ENCODE results near the gene RARB. TPM values are rescaled to one million over a fixed set of nuclear protein-coding genes. Genes with fewer than 3 reads are reported as not detected.

RARB gene
- total RNA-seq, 2 experiments from 2014 or later = not detected

DNA sequence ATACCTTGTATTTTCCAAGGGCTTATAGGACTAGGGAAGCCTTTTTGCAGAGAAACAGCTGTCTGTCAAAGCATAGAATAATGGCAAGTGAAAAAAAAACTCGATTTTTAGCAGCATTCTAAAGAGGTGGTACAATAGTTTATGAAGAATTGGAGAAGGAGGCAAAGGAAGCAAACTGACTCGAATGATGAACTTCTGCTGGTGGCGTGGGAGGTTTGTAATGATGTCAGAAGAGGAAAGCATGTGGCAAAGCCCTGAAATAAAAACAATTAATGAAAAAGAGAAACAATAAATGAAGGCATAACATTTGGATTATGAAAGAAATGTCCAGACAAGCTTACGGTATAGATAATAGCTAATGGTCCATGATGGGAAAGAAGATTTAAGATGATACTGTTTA is 77.5 kb downstream of the RARB start:
- Mint-ChIP-seq H3K27me3 (ENCODE audit: low read depth) (peaks cover 4% of the 10 kb centered on the region), H3K27ac (no peak overlapping the region), H3K9me3 (ENCODE audit: insufficient read depth) (no peaks in the 10 kb centered on the region), H3K4me3 (no peak overlapping the region), H3K36me3 (ENCODE audit: low read depth) (no peaks in the 10 kb centered on the region), H3K4me1 (ENCODE audit: low read depth) (no peaks in the 10 kb centered on the region)
- DNase-seq = no peak
- ChIA-PET CTCF (no interaction called here), POLR2A (no interaction called here)
- no peak for ATAC-seq

DNA sequence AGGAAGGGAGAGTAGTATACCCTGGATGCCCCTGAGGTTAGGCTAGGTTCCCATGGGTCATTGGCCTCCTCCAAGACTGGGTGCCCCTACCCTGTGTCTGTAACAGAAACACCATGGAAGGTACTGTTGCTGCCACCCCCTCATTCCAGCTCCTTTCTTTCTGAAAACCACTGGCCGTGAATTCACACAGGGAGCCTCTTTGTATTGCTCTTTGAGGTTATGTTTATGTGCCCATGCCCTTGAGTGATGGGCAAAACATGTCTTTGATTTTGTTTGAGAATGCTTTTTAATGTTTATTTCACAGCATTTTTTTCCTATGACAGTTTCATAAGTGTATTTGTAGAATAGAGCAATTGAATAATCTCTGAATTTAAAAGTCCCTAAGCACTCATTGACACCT is 79.7 kb downstream of the RARB start:
- no peak overlapping the region for H3K27ac Mint-ChIP-seq
- POLR2A ChIA-PET = no interaction called here
- no peaks in the 10 kb centered on the region for H3K4me1 Mint-ChIP-seq (ENCODE audit: low read depth)
- no peak overlapping the region for H3K4me3 Mint-ChIP-seq
- ATAC-seq (no peak), DNase-seq (no peak)
- CTCF ChIA-PET = interaction anchor here (1.0 kb wide), 1 partner anchor 66 kb away, joined by 3 read pairs; no protein-coding TSS in a partner anchor
- no peaks in the 10 kb centered on the region for H3K9me3 Mint-ChIP-seq (ENCODE audit: insufficient read depth)
- H3K36me3 Mint-ChIP-seq (ENCODE audit: low read depth) = no peaks in the 10 kb centered on the region
- peaks cover 4% of the 10 kb centered on the region for H3K27me3 Mint-ChIP-seq (ENCODE audit: low read depth)

GRCh38 chr3:25508433-25508832 is 80.4 kb downstream of the RARB start:
- Mint-ChIP-seq H3K4me1 (ENCODE audit: low read depth) (no peaks in the 10 kb centered on the region), H3K9me3 (ENCODE audit: insufficient read depth) (no peaks in the 10 kb centered on the region), H3K27ac (no peak overlapping the region), H3K36me3 (ENCODE audit: low read depth) (no peaks in the 10 kb centered on the region), H3K4me3 (no peak overlapping the region), H3K27me3 (ENCODE audit: low read depth) (peaks cover 4% of the 10 kb centered on the region)
- DNase-seq = no peak
- POLR2A ChIA-PET = no interaction called here
- no peak for ATAC-seq
- CTCF ChIA-PET = interaction anchor here (1.0 kb wide), 1 partner anchor 66 kb away, joined by 3 read pairs; no protein-coding TSS in a partner anchor

- CTCF ChIA-PET = no interaction called here
- no peak overlapping the region for H3K4me3 Mint-ChIP-seq
- ATAC-seq = no peak
- POLR2A ChIA-PET = no interaction called here
- no peak for DNase-seq
- H3K9me3 Mint-ChIP-seq (ENCODE audit: insufficient read depth) = no peaks in the 10 kb centered on the region
- H3K36me3 Mint-ChIP-seq (ENCODE audit: low read depth) = no peaks in the 10 kb centered on the region
- no peaks in the 10 kb centered on the region for H3K4me1 Mint-ChIP-seq (ENCODE audit: low read depth)
- no peak overlapping the region for H3K27ac Mint-ChIP-seq
- H3K27me3 Mint-ChIP-seq (ENCODE audit: low read depth) = peaks cover 4% of the 10 kb centered on the region
These were observed 80.8 kb downstream of the RARB start for GRCh38 chr3:25508901-25509300.

DNA sequence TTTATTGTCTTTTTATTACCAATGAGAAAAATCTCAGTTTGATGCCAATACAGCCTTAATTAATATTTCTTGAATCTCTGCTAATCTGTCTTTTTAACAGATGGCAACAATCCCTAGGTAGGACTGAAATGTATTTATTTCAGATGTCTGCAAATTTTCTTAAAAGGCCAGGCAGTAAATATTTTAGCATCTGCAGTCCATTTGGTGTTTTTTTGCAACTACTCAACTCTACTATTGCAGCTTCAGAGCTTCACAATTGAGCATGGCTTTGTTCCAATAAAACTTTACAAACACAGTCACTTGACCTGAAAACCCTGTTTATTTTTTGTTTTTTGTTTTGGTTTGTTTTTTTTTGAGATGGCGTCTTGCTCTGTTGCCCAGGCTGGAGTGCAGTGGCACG is 82.7 kb downstream of the RARB start:
- Mint-ChIP-seq H3K27me3 (ENCODE audit: low read depth) (peaks cover 5% of the 10 kb centered on the region), H3K36me3 (ENCODE audit: low read depth) (no peaks in the 10 kb centered on the region), H3K9me3 (ENCODE audit: insufficient read depth) (no peaks in the 10 kb centered on the region), H3K4me1 (ENCODE audit: low read depth) (no peaks in the 10 kb centered on the region), H3K4me3 (no peak overlapping the region), H3K27ac (no peak overlapping the region)
- ChIA-PET CTCF (no interaction called here), POLR2A (no interaction called here)
- ATAC-seq (no peak), DNase-seq (no peak)

DNA sequence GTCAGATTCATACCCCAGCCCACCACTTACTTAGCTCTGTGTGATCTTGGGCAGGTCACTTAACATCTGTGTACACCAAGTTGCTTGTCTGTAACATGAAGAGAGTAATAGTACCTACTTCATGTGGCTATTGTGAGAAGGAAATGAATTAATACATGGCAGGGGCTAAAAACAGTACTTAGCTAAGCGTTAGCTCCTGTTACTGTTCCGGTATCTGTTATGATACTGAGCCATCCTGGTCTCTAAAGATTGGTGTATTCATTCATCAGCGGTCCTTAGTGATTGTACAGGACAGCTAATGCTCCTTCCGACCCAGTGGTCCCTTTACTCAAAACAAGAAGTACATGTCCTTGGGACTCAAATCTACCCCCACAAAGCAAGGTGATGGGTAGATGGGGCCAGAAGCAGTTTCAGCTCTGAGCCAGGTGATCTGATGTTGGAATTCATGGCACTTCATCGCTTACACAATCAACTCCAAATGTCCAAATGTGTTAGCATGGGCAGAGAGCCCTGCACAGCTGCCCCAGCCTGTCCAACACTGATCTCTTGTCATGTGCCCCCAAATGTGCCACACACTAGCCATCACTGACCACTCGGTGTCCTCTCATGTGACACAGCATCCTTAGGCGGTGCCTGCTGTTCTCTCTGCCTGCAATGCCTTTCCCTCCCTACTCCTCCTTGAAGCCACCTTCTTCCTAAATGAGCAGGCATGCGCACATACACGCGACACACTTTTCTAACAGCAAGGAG is 84.1 kb downstream of the RARB start:
- Mint-ChIP-seq H3K36me3 (ENCODE audit: low read depth) (no peaks in the 10 kb centered on the region), H3K9me3 (ENCODE audit: insufficient read depth) (no peaks in the 10 kb centered on the region), H3K4me3 (no peak overlapping the region), H3K27ac (no peak overlapping the region), H3K27me3 (ENCODE audit: low read depth) (peaks cover 5% of the 10 kb centered on the region), H3K4me1 (ENCODE audit: low read depth) (no peaks in the 10 kb centered on the region)
- ChIA-PET POLR2A (no interaction called here), CTCF (no interaction called here)
- no peak for ATAC-seq
- DNase-seq = no peak

GRCh38 chr3:25513642-25514266 is 85.7 kb downstream of the RARB start:
- peaks cover 4% of the 10 kb centered on the region for H3K27me3 Mint-ChIP-seq (ENCODE audit: low read depth)
- no peak overlapping the region for H3K27ac Mint-ChIP-seq
- H3K4me1 Mint-ChIP-seq (ENCODE audit: low read depth) = no peaks in the 10 kb centered on the region
- no peaks in the 10 kb centered on the region for H3K9me3 Mint-ChIP-seq (ENCODE audit: insufficient read depth)
- ATAC-seq (no peak), DNase-seq (no peak)
- CTCF ChIA-PET = no interaction called here
- POLR2A ChIA-PET = no interaction called here
- H3K4me3 Mint-ChIP-seq = no peak overlapping the region
- no peaks in the 10 kb centered on the region for H3K36me3 Mint-ChIP-seq (ENCODE audit: low read depth)

- ChIA-PET POLR2A (no interaction called here), CTCF (no interaction called here)
- Mint-ChIP-seq H3K27me3 (ENCODE audit: low read depth) (peaks cover 9% of the 10 kb centered on the region), H3K9me3 (ENCODE audit: insufficient read depth) (no peaks in the 10 kb centered on the region), H3K4me1 (ENCODE audit: low read depth) (no peaks in the 10 kb centered on the region), H3K36me3 (ENCODE audit: low read depth) (no peaks in the 10 kb centered on the region), H3K27ac (no peak overlapping the region), H3K4me3 (no peak overlapping the region)
- ATAC-seq (no peak), DNase-seq (no peak)
These were observed 87.1 kb downstream of the RARB start for GRCh38 chr3:25515171-25515570.

- Mint-ChIP-seq H3K27me3 (ENCODE audit: low read depth) (peaks cover 11% of the 10 kb centered on the region), H3K36me3 (ENCODE audit: low read depth) (no peaks in the 10 kb centered on the region), H3K4me3 (no peak overlapping the region), H3K4me1 (ENCODE audit: low read depth) (no peaks in the 10 kb centered on the region), H3K27ac (no peak overlapping the region), H3K9me3 (ENCODE audit: insufficient read depth) (no peaks in the 10 kb centered on the region)
- ChIA-PET CTCF (no interaction called here), POLR2A (no interaction called here)
- ATAC-seq (no peak), DNase-seq (no peak)
These were observed 93.0 kb downstream of the RARB start for GRCh38 chr3:25520926-25521559.

- H3K4me1 Mint-ChIP-seq (ENCODE audit: low read depth) = no peaks in the 10 kb centered on the region
- H3K27me3 Mint-ChIP-seq (ENCODE audit: low read depth) = peaks cover 6% of the 10 kb centered on the region
- ATAC-seq (no peak), DNase-seq (no peak)
- no peak overlapping the region for H3K4me3 Mint-ChIP-seq
- no peaks in the 10 kb centered on the region for H3K36me3 Mint-ChIP-seq (ENCODE audit: low read depth)
- H3K9me3 Mint-ChIP-seq (ENCODE audit: insufficient read depth) = peaks cover 3% of the 10 kb centered on the region
- H3K27ac Mint-ChIP-seq = no peak overlapping the region
- CTCF ChIA-PET = no interaction called here
- POLR2A ChIA-PET = no interaction called here
These were observed 99.3 kb downstream of the RARB start for GRCh38 chr3:25527336-25527735.

- ChIA-PET POLR2A (interaction anchor here (0.5 kb wide), 1 partner anchor 54 kb away, joined by 3 read pairs; no protein-coding TSS in a partner anchor), CTCF (no interaction called here)
- ATAC-seq (no peak), DNase-seq (no peak)
- H3K27me3 Mint-ChIP-seq (ENCODE audit: low read depth) = peaks cover 6% of the 10 kb centered on the region
- H3K27ac Mint-ChIP-seq = no peak overlapping the region
- no peaks in the 10 kb centered on the region for H3K36me3 Mint-ChIP-seq (ENCODE audit: low read depth)
- H3K4me1 Mint-ChIP-seq (ENCODE audit: low read depth) = no peaks in the 10 kb centered on the region
- peaks cover 4% of the 10 kb centered on the region for H3K9me3 Mint-ChIP-seq (ENCODE audit: insufficient read depth)
- H3K4me3 Mint-ChIP-seq = no peak overlapping the region
These were observed 99.7 kb downstream of the RARB start for GRCh38 chr3:25527801-25528200.

DNA sequence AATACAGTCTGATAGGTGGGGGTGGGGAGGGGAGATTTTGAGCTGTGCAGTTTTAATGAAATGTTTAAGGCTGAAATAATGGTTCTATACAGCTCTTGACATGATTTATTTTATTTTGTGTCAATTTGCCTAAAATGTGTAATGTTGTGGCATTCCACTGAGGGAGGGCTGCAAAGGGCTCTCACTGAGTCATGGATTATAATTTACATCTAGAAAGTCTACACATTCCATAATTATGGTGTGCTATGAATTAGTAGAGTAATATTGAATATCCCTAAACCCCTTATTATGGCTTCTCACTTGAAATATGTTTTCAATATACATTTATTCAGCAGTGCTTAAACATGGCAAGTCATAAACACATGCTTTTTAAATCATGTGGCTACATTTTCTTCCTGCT is 103.9 kb downstream of the RARB start:
- H3K27ac Mint-ChIP-seq = no peak overlapping the region
- POLR2A ChIA-PET = no interaction called here
- no peaks in the 10 kb centered on the region for H3K36me3 Mint-ChIP-seq (ENCODE audit: low read depth)
- H3K4me3 Mint-ChIP-seq = no peak overlapping the region
- H3K27me3 Mint-ChIP-seq (ENCODE audit: low read depth) = no peaks in the 10 kb centered on the region
- H3K9me3 Mint-ChIP-seq (ENCODE audit: insufficient read depth) = peaks cover 4% of the 10 kb centered on the region
- ATAC-seq = no peak
- no peaks in the 10 kb centered on the region for H3K4me1 Mint-ChIP-seq (ENCODE audit: low read depth)
- CTCF ChIA-PET = interaction anchor here (1.0 to 1.7 kb wide), 3 partner anchors 19 to 1181 kb away, joined by 3 to 4 read pairs (median 4); no protein-coding TSS in a partner anchor
- DNase-seq = no peak

All from activated CD8-positive, alpha-beta T cell treated with anti-CD3 and anti-CD28 coated beads, Interleukin-2, amount 10 ng/mL, durations not matched to agents 7 days and 5 days (primary cell).